ENCODE results near the gene PTPRO.

PTPRO gene

GRCh38 chr12:15625075-15625474, 302.8 kb downstream of the PTPRO start:
- Mint-ChIP-seq H3K4me1 (ENCODE audit: low read depth) (no peaks in the 10 kb centered on the region), H3K27me3 (no peaks in the 10 kb centered on the region), H3K36me3 (ENCODE audit: low read depth) (no peaks in the 10 kb centered on the region), H3K9me3 (no peaks in the 10 kb centered on the region), H3K4me3 (no peak overlapping the region), H3K27ac (no peak overlapping the region)

- no peaks in the 10 kb centered on the region for H3K4me1 Mint-ChIP-seq (ENCODE audit: low read depth)
- no peaks in the 10 kb centered on the region for H3K27me3 Mint-ChIP-seq
- H3K4me3 Mint-ChIP-seq = no peak overlapping the region
- H3K27ac Mint-ChIP-seq = no peak overlapping the region
- no peaks in the 10 kb centered on the region for H3K9me3 Mint-ChIP-seq
- H3K36me3 Mint-ChIP-seq (ENCODE audit: low read depth) = no peaks in the 10 kb centered on the region
These were observed 306.0 kb downstream of the PTPRO start for GRCh38 chr12:15627995-15628945.

- H3K36me3 Mint-ChIP-seq (ENCODE audit: low read depth) = no peaks in the 10 kb centered on the region
- no peaks in the 10 kb centered on the region for H3K4me1 Mint-ChIP-seq (ENCODE audit: low read depth)
- H3K9me3 Mint-ChIP-seq = no peaks in the 10 kb centered on the region
- H3K27me3 Mint-ChIP-seq = no peaks in the 10 kb centered on the region
- H3K4me3 Mint-ChIP-seq = no peak overlapping the region
- no peak overlapping the region for H3K27ac Mint-ChIP-seq
These were observed 306.8 kb downstream of the PTPRO start for GRCh38 chr12:15629108-15629507.

GRCh38 chr12:15629761-15630160, 307.5 kb downstream of the PTPRO start:
- H3K27me3 Mint-ChIP-seq = no peaks in the 10 kb centered on the region
- H3K27ac Mint-ChIP-seq = no peak overlapping the region
- H3K4me1 Mint-ChIP-seq (ENCODE audit: low read depth) = no peaks in the 10 kb centered on the region
- H3K4me3 Mint-ChIP-seq = no peak overlapping the region
- no peaks in the 10 kb centered on the region for H3K9me3 Mint-ChIP-seq
- H3K36me3 Mint-ChIP-seq (ENCODE audit: low read depth) = no peaks in the 10 kb centered on the region

GRCh38 chr12:15631007-15631715, 308.9 kb downstream of the PTPRO start:
- Mint-ChIP-seq H3K4me3 (no peak overlapping the region), H3K27me3 (no peaks in the 10 kb centered on the region), H3K36me3 (ENCODE audit: low read depth) (no peaks in the 10 kb centered on the region)

GRCh38 chr12:15632708-15633107, 310.4 kb downstream of the PTPRO start:
- Mint-ChIP-seq H3K27ac (no peak overlapping the region), H3K4me3 (no peak overlapping the region), H3K36me3 (ENCODE audit: low read depth) (no peaks in the 10 kb centered on the region), H3K27me3 (no peaks in the 10 kb centered on the region), H3K9me3 (no peaks in the 10 kb centered on the region), H3K4me1 (ENCODE audit: low read depth) (no peaks in the 10 kb centered on the region)

More at GRCh38 chr12:15631007-15631715, 308.9 kb downstream of the PTPRO start:
- Mint-ChIP-seq H3K27ac (no peak overlapping the region), H3K9me3 (no peaks in the 10 kb centered on the region), H3K4me1 (ENCODE audit: low read depth) (no peaks in the 10 kb centered on the region)

GRCh38 chr12:15633201-15633600, 310.9 kb downstream of the PTPRO start:
- H3K4me1 Mint-ChIP-seq (ENCODE audit: low read depth) = no peaks in the 10 kb centered on the region
- no peak overlapping the region for H3K4me3 Mint-ChIP-seq
- H3K27ac Mint-ChIP-seq = no peak overlapping the region
- H3K36me3 Mint-ChIP-seq (ENCODE audit: low read depth) = no peaks in the 10 kb centered on the region
- no peaks in the 10 kb centered on the region for H3K9me3 Mint-ChIP-seq
- no peaks in the 10 kb centered on the region for H3K27me3 Mint-ChIP-seq

- Mint-ChIP-seq H3K9me3 (no peaks in the 10 kb centered on the region), H3K27me3 (no peaks in the 10 kb centered on the region), H3K27ac (no peak overlapping the region), H3K36me3 (ENCODE audit: low read depth) (no peaks in the 10 kb centered on the region), H3K4me3 (no peak overlapping the region), H3K4me1 (ENCODE audit: low read depth) (no peaks in the 10 kb centered on the region)
These were observed 311.8 kb downstream of the PTPRO start for GRCh38 chr12:15634010-15634683.

- Mint-ChIP-seq H3K4me1 (ENCODE audit: low read depth) (no peaks in the 10 kb centered on the region), H3K27ac (no peak overlapping the region), H3K36me3 (ENCODE audit: low read depth) (no peaks in the 10 kb centered on the region), H3K4me3 (no peak overlapping the region), H3K9me3 (no peaks in the 10 kb centered on the region), H3K27me3 (no peaks in the 10 kb centered on the region)
These were observed 314.0 kb downstream of the PTPRO start for GRCh38 chr12:15636060-15636890.

- Mint-ChIP-seq H3K9me3 (no peaks in the 10 kb centered on the region), H3K4me1 (ENCODE audit: low read depth) (no peaks in the 10 kb centered on the region), H3K4me3 (no peak overlapping the region), H3K27me3 (no peaks in the 10 kb centered on the region), H3K36me3 (ENCODE audit: low read depth) (no peaks in the 10 kb centered on the region), H3K27ac (no peak overlapping the region)
These were observed 315.9 kb downstream of the PTPRO start for GRCh38 chr12:15638231-15638630.

GRCh38 chr12:15644700-15645099, 322.4 kb downstream of the PTPRO start:
- Mint-ChIP-seq H3K36me3 (ENCODE audit: low read depth) (no peaks in the 10 kb centered on the region), H3K4me1 (ENCODE audit: low read depth) (no peaks in the 10 kb centered on the region), H3K27ac (no peak overlapping the region), H3K9me3 (no peaks in the 10 kb centered on the region), H3K4me3 (no peak overlapping the region), H3K27me3 (no peaks in the 10 kb centered on the region)

GRCh38 chr12:15646581-15646980, 324.3 kb downstream of the PTPRO start:
- no peaks in the 10 kb centered on the region for H3K36me3 Mint-ChIP-seq (ENCODE audit: low read depth)
- no peaks in the 10 kb centered on the region for H3K9me3 Mint-ChIP-seq
- no peak overlapping the region for H3K27ac Mint-ChIP-seq
- H3K4me1 Mint-ChIP-seq (ENCODE audit: low read depth) = no peaks in the 10 kb centered on the region
- no peak overlapping the region for H3K4me3 Mint-ChIP-seq
- H3K27me3 Mint-ChIP-seq = no peaks in the 10 kb centered on the region
